HUES64 (cell line): ENCODE data around the gene TRAPPC6A. TPM values are rescaled to one million over a fixed set of nuclear protein-coding genes. Genes with fewer than 3 reads are reported as not detected.

Experiments
- H3K27ac ChIP-seq: 2 replicates; pipeline ENCODE4 v1.7.0; 2013; ENCODE audit warnings: low read depth, low read length, inconsistent platforms
- H3K27me3 ChIP-seq: 2 replicates; pipeline ENCODE4 v1.6.1; 2013; ENCODE audit warnings: mild to moderate bottlenecking, low read length; ENCODE audit not compliant: insufficient read depth
- H3K36me3 ChIP-seq: 2 replicates; pipeline ENCODE4 v1.6.1; 2013; ENCODE audit warnings: mild to moderate bottlenecking, low read length; ENCODE audit not compliant: insufficient read depth
- H3K4me1 ChIP-seq: 2 replicates; pipeline ENCODE4 v1.6.1; 2013; ENCODE audit warnings: mild to moderate bottlenecking, low read length, moderate library complexity; ENCODE audit not compliant: insufficient read depth
- H3K4me3 ChIP-seq: 2 replicates; pipeline ENCODE4 v1.5.1; 2013; ENCODE audit warnings: mild to moderate bottlenecking, low read length, moderate library complexity
- H3K9ac ChIP-seq: 2 replicates; pipeline ENCODE4 v1.6.1; 2013; ENCODE audit warnings: mild to moderate bottlenecking, low read depth, low read length
- H3K9me3 ChIP-seq: 2 replicates; pipeline ENCODE4 v1.6.1; 2013; ENCODE audit warnings: low read depth, low read length; ENCODE audit not compliant: insufficient read depth
- WGBS: fragments of 150-250, 120-280 bp; methylation state at CpG from one replicate; pipeline ENCODE4 v1.1.7; 2013; ENCODE audit warnings: missing lambda C conversion rate; 5-methylcytosine and 5-hydroxymethylcytosine counted together
- polyA plus RNA-seq, 2 experiments: library from polyadenylated mRNA; stranded (reverse); fragments of 50-300 nt; gene quantifications; one replicate each; pipeline ENCODE4 v1.2.3, GENCODE V29; 2013

The TRAPPC6A gene
- polyA plus RNA-seq (2013, experiment 1 of 2), result 20.2 TPM
- polyA plus RNA-seq (2013, experiment 2 of 2), result 27.0 TPM

- H3K4me1 ChIP-seq, result 0 out of 2 replicates have a peak, but pooled peaks cover 6% of the 10 kb centered on the region
- peak within 1 kb of the TSS; percentile 79 for H3K9ac ChIP-seq
- H3K27me3 ChIP-seq, result no peaks in the 10 kb centered on the region
- peak within 1 kb of the TSS; percentile 69; the same call in 1 of the 2 replicates for H3K27ac ChIP-seq
- no peaks in the 10 kb centered on the region for H3K36me3 ChIP-seq
- peak within 1 kb of the TSS; percentile 88 for H3K4me3 ChIP-seq
- WGBS, result under 1% methylated on average over 36 of the region's 36 CpGs
- H3K9me3 ChIP-seq, result no peaks in the 10 kb centered on the region
Measured at GRCh38 chr19:45177817-45178261, at the start of gene TRAPPC6A. Gene TRAPPC6A, minus strand, starts transcription at chr19:45178237. Its CDS starts 19 bp downstream, at chr19:45178218.

- Histone ChIP-seq H3K9ac (no peak overlapping the region), H3K36me3 (no peaks in the 10 kb centered on the region), H3K4me3 (no peak overlapping the region), H3K9me3 (no peaks in the 10 kb centered on the region), H3K27ac (no peak overlapping the region), H3K27me3 (no peaks in the 10 kb centered on the region), H3K4me1 (no peaks in the 10 kb centered on the region)
- WGBS, result 86% methylated on average over 11 of the region's 11 CpGs
Measured at GRCh38 chr19:45224645-45225044, 46.6 kb upstream of the TRAPPC6A start.

- 93% methylated on average over 5 of the region's 5 CpGs for WGBS
Measured at GRCh38 chr19:45223879-45224278, 45.8 kb upstream of the TRAPPC6A start.

GRCh38 chr19:45222724-45223123 is 44.7 kb upstream of the TRAPPC6A start:
- H3K9ac ChIP-seq, result no peak overlapping the region
- 94% methylated on average over 6 of the region's 6 CpGs for WGBS
- H3K36me3 ChIP-seq, result no peaks in the 10 kb centered on the region
- H3K27me3 ChIP-seq, result peaks cover 7% of the 10 kb centered on the region
- H3K9me3 ChIP-seq, result no peaks in the 10 kb centered on the region
- H3K4me1 ChIP-seq, result no peaks in the 10 kb centered on the region
- H3K27ac ChIP-seq, result no peak overlapping the region
- no peak overlapping the region for H3K4me3 ChIP-seq

More at GRCh38 chr19:45223879-45224278, 45.8 kb upstream of the TRAPPC6A start:
- Histone ChIP-seq H3K4me1 (no peaks in the 10 kb centered on the region), H3K27me3 (peaks cover 2% of the 10 kb centered on the region; the same call in 1 of the 2 replicates), H3K9ac (no peak overlapping the region), H3K4me3 (no peak overlapping the region), H3K36me3 (no peaks in the 10 kb centered on the region), H3K9me3 (no peaks in the 10 kb centered on the region), H3K27ac (no peak overlapping the region)

GRCh38 chr19:45218911-45219743 is 41.1 kb upstream of the TRAPPC6A start:
- Histone ChIP-seq H3K4me1 (peaks cover 7% of the 10 kb centered on the region; the same call in 1 of the 2 replicates), H3K27ac (no peak overlapping the region), H3K27me3 (peaks cover 36% of the 10 kb centered on the region), H3K4me3 (no peak overlapping the region), H3K36me3 (no peaks in the 10 kb centered on the region), H3K9ac (no peak overlapping the region), H3K9me3 (no peaks in the 10 kb centered on the region)
- 94% methylated on average over 14 of the region's 18 CpGs for WGBS

GRCh38 chr19:45218426-45218825 is 40.4 kb upstream of the TRAPPC6A start:
- Histone ChIP-seq H3K4me3 (peak overlapping the region; percentile 51; the same call in 1 of the 2 replicates), H3K36me3 (no peaks in the 10 kb centered on the region), H3K27ac (no peak overlapping the region), H3K9me3 (no peaks in the 10 kb centered on the region), H3K9ac (no peak overlapping the region), H3K4me1 (peaks cover 7% of the 10 kb centered on the region; the same call in 1 of the 2 replicates), H3K27me3 (peaks cover 36% of the 10 kb centered on the region)
- 70% methylated on average over 4 of the region's 4 CpGs for WGBS

DNA sequence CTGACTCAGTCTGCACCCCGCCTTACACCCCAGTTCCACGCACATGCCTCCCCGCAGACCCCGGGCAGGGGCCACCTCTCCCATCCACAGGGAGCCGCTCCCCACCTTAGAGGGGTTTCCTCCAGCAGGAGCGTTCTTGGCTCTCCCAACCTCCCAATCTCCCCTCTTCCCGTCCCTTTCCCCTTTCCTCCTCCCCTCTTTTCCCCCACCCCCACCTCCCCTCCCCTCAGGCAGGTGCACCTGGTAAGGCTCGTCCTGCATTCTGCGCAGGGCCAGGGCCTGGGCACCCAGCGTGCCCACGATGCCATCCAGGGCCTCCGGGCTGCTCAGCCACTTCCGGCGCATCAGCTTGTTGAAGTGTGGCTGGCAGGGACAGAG is 39.9 kb upstream of the TRAPPC6A start:
- H3K36me3 ChIP-seq, result no peaks in the 10 kb centered on the region
- no peaks in the 10 kb centered on the region for H3K9me3 ChIP-seq
- H3K4me3 ChIP-seq, result peak overlapping the region; percentile 51
- H3K4me1 ChIP-seq, result peaks cover 7% of the 10 kb centered on the region; the same call in 1 of the 2 replicates
- 81% methylated on average over 14 of the region's 14 CpGs for WGBS
- H3K27me3 ChIP-seq, result peaks cover 36% of the 10 kb centered on the region
- H3K9ac ChIP-seq, result no peak overlapping the region
- no peak overlapping the region for H3K27ac ChIP-seq

DNA sequence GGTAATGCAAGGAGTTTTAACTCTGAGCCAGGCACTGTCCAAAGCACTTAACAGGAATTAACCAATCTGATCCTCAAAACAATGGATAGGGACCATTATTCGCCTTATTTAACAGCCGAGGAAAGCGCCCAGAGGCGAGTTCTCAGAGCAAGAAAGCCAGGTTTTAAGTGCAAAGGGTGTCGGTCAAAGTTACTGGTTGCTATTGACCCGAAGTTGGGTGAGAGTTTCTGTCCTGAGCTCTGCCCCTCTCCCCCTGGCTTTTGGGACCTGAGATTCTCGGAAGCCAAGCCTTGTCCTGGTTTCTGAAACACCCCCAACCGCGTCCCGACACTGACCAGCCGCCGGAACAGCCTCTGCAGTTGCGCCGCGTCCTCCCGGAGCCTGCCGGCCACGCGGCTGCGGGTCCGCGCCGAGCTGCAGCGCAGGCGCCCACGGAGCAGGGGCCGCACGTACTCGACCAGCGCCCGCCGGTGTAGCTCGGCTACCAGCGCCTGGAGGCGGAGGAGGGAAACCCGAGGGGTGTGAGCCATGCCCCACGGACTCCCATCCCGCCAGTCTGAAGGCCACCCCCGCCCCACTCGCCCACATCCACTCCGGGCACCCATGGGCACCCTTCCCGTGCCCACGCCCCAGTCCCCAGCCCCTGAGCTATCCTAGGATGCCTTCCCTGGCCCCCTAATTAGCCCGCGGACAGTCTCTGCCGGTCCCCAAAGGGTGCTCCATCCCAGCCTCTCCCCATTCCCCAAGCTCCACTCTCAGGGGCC is 39.3 kb upstream of the TRAPPC6A start:
- Histone ChIP-seq H3K36me3 (no peaks in the 10 kb centered on the region), H3K4me3 (peak overlapping the region; percentile 51), H3K27ac (no peak overlapping the region), H3K9me3 (no peaks in the 10 kb centered on the region), H3K4me1 (peaks cover 7% of the 10 kb centered on the region; the same call in 1 of the 2 replicates), H3K27me3 (peaks cover 36% of the 10 kb centered on the region), H3K9ac (peak overlapping the region; percentile 51; the same call in 1 of the 2 replicates)
- 78% methylated on average over 46 of the region's 46 CpGs for WGBS

GRCh38 chr19:45216667-45217066 is 38.6 kb upstream of the TRAPPC6A start:
- H3K27ac ChIP-seq, result no peak overlapping the region
- peaks cover 7% of the 10 kb centered on the region; the same call in 1 of the 2 replicates for H3K4me1 ChIP-seq
- WGBS, result 88% methylated on average over 6 of the region's 6 CpGs
- no peak overlapping the region for H3K9ac ChIP-seq
- no peaks in the 10 kb centered on the region for H3K36me3 ChIP-seq
- no peaks in the 10 kb centered on the region for H3K9me3 ChIP-seq
- H3K27me3 ChIP-seq, result peaks cover 36% of the 10 kb centered on the region
- peak overlapping the region; percentile 51; the same call in 1 of the 2 replicates for H3K4me3 ChIP-seq

GRCh38 chr19:45215391-45216191 is 37.6 kb upstream of the TRAPPC6A start:
- WGBS, result 57% methylated on average over 35 of the region's 35 CpGs
- peak overlapping the region; percentile 48 for H3K4me3 ChIP-seq
- H3K4me1 ChIP-seq, result peaks cover 7% of the 10 kb centered on the region; the same call in 1 of the 2 replicates
- H3K36me3 ChIP-seq, result no peaks in the 10 kb centered on the region
- H3K9me3 ChIP-seq, result no peaks in the 10 kb centered on the region
- 0 out of 2 replicates have a peak overlapping the region, but pooled peaks have one; percentile 13 for H3K9ac ChIP-seq
- peaks cover 36% of the 10 kb centered on the region for H3K27me3 ChIP-seq
- H3K27ac ChIP-seq, result no peak overlapping the region
